ENCODE results near the gene RNF214.

DNA sequence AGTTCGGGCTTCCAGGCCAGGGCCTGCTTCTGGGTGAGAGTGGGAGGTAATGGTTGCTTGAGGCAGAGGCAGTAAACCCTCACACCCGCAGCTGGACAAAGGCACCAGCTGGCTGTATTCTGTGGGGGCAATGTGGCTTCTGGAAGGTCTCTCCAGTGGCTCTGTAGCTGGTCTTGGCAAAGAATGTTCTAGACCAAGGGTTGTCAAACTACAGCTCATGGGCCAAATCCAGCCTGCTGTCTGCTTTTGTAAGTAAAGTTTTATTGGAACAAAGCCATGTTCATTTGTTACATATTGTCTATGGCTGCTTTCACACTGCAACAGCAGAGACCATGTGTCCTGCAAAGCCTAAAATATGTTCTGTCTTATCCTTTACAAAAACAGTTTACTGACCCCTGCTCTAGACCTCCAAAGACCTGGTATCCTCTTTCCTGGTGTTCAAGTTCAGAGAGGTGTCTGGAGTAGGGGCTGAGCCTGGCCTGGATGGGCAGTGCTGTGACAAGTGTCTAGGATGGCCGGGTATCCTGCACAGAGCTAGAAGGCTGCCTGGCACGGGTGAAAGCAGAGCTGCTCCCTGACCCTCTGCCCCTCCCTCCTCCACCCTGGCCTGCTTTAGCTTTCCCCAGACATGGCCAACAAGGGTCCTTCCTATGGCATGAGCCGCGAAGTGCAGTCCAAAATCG lies 29.9 kb upstream of the RNF214 start:
- TF ChIP-seq POLR2A (IDR thresholded peaks at IDR 0.05; ENCODE audit: low read length) (no peak), GATA1 (IDR thresholded peaks at IDR 0.05; ENCODE audit: low read depth, low read length) (no peak)
